ENCODE data around the gene SPSB2.

The SPSB2 gene

DNA sequence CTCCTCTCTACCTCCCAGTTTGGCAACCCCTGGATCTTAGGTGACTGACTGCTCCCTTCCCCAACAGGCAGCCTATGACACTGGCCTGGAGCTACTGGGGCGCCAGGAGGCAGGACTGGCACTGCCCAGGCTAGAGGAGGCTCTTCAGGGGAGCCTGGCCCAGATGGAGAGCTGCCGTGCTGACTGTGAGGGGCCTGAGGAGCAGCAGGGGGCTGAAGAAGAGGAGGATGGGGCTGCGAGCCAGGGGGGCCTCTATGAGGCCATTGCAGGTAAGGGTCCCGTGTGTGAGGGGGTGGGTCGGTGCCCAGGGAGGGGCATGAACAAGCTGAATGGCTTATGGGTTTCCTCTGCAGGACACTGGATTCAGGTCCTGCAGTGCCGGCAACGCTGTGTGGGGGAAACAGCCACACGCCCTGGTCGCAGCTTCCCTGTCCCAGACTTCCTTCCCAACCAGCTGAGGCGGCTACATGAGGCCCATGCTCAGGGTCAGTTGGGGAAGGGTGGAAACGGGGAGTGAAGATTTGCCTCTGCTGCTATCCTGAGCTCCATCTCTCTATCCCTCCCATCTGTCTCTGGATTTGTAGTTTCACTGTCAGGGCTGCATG is 42.7 kb downstream of the SPSB2 start:
- H3K4me3 ChIP-seq (ENCODE audit: low read depth, low read length): no peak overlapping the region
- DNase-seq (ENCODE audit: low read depth): no peak
- TF ChIP-seq, protein P1, sequence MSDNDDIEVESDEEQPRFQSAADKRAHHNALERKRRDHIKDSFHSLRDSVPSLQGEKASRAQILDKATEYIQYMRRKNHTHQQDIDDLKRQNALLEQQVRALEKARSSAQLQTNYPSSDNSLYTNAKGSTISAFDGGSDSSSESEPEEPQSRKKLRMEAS (IDR thresholded peaks at IDR 0.05; ENCODE audit: low read depth, low read length): no peak
- no peak for TF ChIP-seq MYC (IDR thresholded peaks at IDR 0.05; ENCODE audit: low read depth, low read length)
- TF ChIP-seq, protein P2, sequence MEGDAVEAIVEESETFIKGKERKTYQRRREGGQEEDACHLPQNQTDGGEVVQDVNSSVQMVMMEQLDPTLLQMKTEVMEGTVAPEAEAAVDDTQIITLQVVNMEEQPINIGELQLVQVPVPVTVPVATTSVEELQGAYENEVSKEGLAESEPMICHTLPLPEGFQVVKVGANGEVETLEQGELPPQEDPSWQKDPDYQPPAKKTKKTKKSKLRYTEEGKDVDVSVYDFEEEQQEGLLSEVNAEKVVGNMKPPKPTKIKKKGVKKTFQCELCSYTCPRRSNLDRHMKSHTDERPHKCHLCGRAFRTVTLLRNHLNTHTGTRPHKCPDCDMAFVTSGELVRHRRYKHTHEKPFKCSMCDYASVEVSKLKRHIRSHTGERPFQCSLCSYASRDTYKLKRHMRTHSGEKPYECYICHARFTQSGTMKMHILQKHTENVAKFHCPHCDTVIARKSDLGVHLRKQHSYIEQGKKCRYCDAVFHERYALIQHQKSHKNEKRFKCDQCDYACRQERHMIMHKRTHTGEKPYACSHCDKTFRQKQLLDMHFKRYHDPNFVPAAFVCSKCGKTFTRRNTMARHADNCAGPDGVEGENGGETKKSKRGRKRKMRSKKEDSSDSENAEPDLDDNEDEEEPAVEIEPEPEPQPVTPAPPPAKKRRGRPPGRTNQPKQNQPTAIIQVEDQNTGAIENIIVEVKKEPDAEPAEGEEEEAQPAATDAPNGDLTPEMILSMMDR (IDR thresholded peaks at IDR 0.05; ENCODE audit: low read depth, low read length): no peak
- no peak for TF ChIP-seq POLR2A (IDR thresholded peaks at IDR 0.05; ENCODE audit: extremely low read depth, insufficient read length)

DNA sequence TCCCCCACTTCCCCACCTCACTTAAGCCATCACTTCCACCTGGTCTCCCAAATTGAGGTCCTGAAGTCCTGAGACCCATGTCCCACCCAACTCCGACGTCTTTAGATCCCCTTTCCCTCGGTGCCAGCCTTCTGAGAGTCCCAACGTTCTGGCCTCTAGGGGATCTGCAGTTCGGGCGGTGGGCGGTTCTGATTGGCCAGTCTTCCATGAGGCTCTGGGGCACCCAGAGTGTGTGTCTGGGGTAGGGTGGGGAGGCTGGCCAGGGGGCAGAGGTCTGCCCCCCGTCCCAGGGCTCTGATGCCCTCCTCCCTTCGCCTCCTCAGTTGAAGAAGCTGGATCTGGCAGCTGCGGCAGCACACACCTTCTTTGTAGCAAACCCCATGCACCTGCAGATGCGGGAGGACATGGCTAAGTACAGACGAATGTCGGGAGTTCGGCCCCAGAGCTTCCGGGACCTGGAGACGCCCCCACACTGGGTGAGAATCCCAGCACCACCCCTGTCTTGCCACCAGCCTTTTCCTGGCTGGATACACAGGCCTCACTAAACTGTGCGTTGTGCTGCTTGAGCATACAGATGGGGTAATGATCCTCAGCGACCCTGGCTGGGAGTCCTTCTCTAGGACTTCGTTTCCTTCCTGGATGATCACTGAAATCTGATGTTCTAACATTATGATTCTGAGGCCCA is 43.4 kb downstream of the SPSB2 start:
- no peak for DNase-seq (ENCODE audit: low read depth)
- no peak overlapping the region for H3K4me3 ChIP-seq (ENCODE audit: low read depth, low read length)
- TF ChIP-seq POLR2A (IDR thresholded peaks at IDR 0.05; ENCODE audit: extremely low read depth, insufficient read length): no peak
- TF ChIP-seq, protein P2 (IDR thresholded peaks at IDR 0.05; ENCODE audit: low read depth, low read length): no peak
- TF ChIP-seq, protein P1 (IDR thresholded peaks at IDR 0.05; ENCODE audit: low read depth, low read length): no peak
- no peak for TF ChIP-seq MYC (IDR thresholded peaks at IDR 0.05; ENCODE audit: low read depth, low read length)

DNA sequence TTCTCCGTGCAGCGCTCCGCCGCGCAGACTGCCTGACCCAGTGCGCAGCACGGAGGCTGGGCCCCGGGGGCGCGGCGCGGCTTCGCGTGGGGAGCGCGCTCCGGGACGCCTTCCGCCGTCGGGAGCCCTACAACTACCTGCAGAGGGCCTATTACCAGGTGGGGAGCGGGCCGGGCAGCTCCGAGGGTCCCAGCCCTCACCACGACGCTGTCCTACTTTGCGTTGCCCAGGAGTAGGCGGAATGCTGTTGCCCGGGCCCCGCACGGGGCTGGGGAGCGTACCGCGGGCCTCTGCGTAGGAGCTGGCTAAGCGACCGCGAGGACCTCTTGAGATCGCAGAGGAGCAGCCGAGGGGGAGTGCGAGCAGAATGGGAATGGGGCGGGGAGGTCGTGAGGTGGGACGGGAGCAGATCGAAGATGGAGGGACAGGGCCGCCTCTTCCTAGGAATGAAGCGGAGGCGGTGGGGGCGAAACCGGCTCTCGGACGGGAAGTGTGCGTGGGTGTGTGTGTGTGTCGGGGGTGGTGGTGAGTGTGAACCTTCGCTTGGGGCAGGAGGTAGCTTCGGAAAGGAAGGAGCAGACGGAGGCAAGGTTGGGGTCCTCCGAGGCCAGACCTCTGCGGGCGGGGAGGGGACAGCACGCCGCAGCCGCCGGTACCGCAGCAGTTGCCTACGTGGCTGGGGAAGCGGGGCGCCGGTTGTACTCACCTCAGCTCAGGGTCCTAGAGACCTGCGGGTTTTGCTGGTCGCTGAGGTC is 44.1 kb downstream of the SPSB2 start:
- peak; percentile 54 for DNase-seq (ENCODE audit: low read depth)
- H3K4me3 ChIP-seq (ENCODE audit: low read depth, low read length): peak overlapping the region; percentile 38
- TF ChIP-seq, protein P2 (IDR thresholded peaks at IDR 0.05; ENCODE audit: low read depth, low read length): no peak
- TF ChIP-seq POLR2A (IDR thresholded peaks at IDR 0.05; ENCODE audit: extremely low read depth, insufficient read length) (peak; percentile 15), MYC (IDR thresholded peaks at IDR 0.05; ENCODE audit: low read depth, low read length) (peak; percentile 33; the same call in 1 of the 2 replicates)
- TF ChIP-seq, protein P1 (IDR thresholded peaks at IDR 0.05; ENCODE audit: low read depth, low read length): no peak

DNA sequence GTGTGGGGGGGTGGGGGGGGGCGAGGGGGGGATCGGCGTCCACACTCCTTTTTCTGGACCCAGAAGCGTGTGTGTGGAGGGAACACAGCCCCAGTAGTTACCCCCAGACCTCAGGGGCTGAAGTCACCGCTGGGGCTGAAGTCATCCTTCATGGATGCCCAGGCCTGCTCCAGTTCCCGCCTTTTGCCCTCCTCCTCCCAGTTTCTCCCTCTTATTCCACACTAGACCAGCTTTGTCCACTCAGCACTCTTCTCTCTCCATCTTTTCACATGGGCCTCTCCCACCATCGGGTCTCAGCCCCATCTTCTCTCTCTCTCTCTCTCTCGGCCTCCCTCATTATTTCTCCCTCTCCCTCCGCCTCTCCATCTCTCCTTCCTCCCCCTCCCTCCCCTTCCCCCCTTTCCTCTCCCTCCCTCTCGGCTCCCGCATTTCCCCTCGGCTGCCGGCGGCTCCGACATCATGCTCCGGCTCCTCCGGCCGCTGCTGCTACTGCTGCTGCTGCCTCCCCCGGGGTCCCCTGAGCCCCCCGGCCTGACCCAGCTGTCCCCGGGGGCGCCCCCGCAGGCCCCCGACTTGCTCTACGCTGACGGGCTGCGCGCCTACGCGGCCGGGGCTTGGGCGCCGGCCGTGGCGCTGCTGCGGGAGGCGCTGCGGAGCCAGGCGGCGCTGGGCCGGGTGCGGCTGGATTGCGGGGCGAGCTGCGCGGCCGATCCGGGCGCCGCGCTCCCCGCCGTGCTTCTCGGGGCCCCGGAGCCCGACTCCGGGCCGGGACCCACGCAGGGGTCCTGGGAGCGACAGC is 44.9 kb downstream of the SPSB2 start, which contains the start of gene P3H3:
Gene P3H3, plus strand, starts transcription at position 426 of the 799 bp plus-strand sequence. Its CDS starts 34 bp downstream, at position 460.
- TF ChIP-seq, protein P1 (IDR thresholded peaks at IDR 0.05; ENCODE audit: low read depth, low read length): no peak
- TF ChIP-seq, protein P2 (IDR thresholded peaks at IDR 0.05; ENCODE audit: low read depth, low read length): no peak
- TF ChIP-seq POLR2A (IDR thresholded peaks at IDR 0.05; ENCODE audit: extremely low read depth, insufficient read length) (peak; percentile 8), MYC (IDR thresholded peaks at IDR 0.05; ENCODE audit: low read depth, low read length) (no peak)
- DNase-seq (ENCODE audit: low read depth): peak; percentile 34
- H3K4me3 ChIP-seq (ENCODE audit: low read depth, low read length): peak within 1 kb of the TSS; percentile 38

DNA sequence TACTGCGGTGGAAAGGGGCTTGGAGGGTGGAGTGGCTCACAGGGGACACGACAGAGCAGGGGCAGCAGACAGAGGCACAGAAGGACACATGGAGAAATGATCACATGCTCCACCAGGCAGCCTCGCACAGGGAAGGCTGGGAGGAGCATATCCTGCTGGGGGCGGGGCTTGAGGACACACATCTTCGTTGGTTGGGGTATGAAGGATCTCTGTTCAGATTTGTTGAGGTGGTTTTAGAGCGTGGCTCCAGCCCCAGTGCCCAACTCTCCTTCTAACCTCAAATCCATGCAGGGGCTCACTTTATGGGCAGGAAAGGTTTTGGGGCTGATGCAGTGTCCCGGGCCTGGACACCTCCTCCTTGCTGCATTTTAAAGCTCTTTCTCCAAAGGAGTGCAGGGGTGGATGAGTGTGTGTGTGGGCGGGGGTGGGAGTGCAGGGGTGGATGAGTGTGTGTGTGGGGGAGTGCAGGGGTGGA is 45.6 kb downstream of the SPSB2 start:
- H3K4me3 ChIP-seq (ENCODE audit: low read depth, low read length): no peak overlapping the region
- DNase-seq (ENCODE audit: low read depth): peak; percentile 63
- TF ChIP-seq POLR2A (IDR thresholded peaks at IDR 0.05; ENCODE audit: extremely low read depth, insufficient read length) (no peak), MYC (IDR thresholded peaks at IDR 0.05; ENCODE audit: low read depth, low read length) (no peak)
- TF ChIP-seq, protein P2 (IDR thresholded peaks at IDR 0.05; ENCODE audit: low read depth, low read length): no peak
- TF ChIP-seq, protein P1 (IDR thresholded peaks at IDR 0.05; ENCODE audit: low read depth, low read length): peak; percentile 65

All from NB4 (cell line).